GM12878 (cell line): Measurements from ENCODE around the gene CSF1.

Experiments used
- ASH2L ChIP-seq: fragments of 300-600, 200-600 bp; sonication (generic); IDR thresholded peaks from 2 replicates; pipeline ENCODE4 v1.6.1; 2017; ENCODE audit warnings: low read depth, mild to moderate bottlenecking, borderline replicate concordance
- CTCF ChIP-seq, 3 experiments: IDR thresholded peaks in 2 of 3; conservative IDR thresholded peaks in 1 of 3; 2 replicates each; pipeline ENCODE4 v1.5.1; 2011; ENCODE audit warnings: low read depth in 3 of 3, low read length in 3 of 3, mild to moderate bottlenecking in 3 of 3, control low read depth in 2 of 3, moderate library complexity in 2 of 3, inconsistent platforms in 1 of 3, mixed read lengths in 1 of 3; ENCODE audit not compliant: control insufficient read depth in 2 of 3, insufficient read depth in 1 of 3; ENCODE audit errors: extremely low read depth in 1 of 3
- E4F1 ChIP-seq: fragments of 450-650 bp; IDR thresholded peaks from 2 replicates; pipeline ENCODE4 v1.6.1; 2018; ENCODE audit warnings: borderline replicate concordance, mild to moderate bottlenecking; ENCODE audit not compliant: partially characterized antibody
- GATAD2B ChIP-seq: fragments of 450-650 bp; conservative IDR thresholded peaks from 2 replicates; pipeline ENCODE4 v1.6.1; 2017; ENCODE audit warnings: low read depth, mild to moderate bottlenecking, moderate library complexity
- HDAC2 ChIP-seq: fragments of 200-600 bp; sonication (generic); IDR thresholded peaks from 2 replicates; pipeline ENCODE4 v1.6.1; 2017
- HDAC6 ChIP-seq: fragments of 200-600 bp; sonication (generic); IDR thresholded peaks from one replicate; pipeline ENCODE4 v1.8.0; 2017; ENCODE audit warnings: antibody characterized with exemption; ENCODE audit not compliant: unreplicated experiment
- JUND ChIP-seq: IDR thresholded peaks from 2 replicates; pipeline ENCODE4 v1.6.1; 2012; ENCODE audit warnings: low read depth, mild to moderate bottlenecking, low read length, improper control_type of control experiment, moderate library complexity
- MAX ChIP-seq: IDR thresholded peaks from 2 replicates; pipeline ENCODE4 v1.6.1; 2012; ENCODE audit warnings: low read depth, low read length, improper control_type of control experiment
- POLR2A ChIP-seq: IDR thresholded peaks from 2 replicates; pipeline ENCODE4 v1.6.1; 2011; ENCODE audit warnings: low read depth, mild to moderate bottlenecking, low read length
- SMC3 ChIP-seq: IDR thresholded peaks from 2 replicates; pipeline ENCODE4 v1.6.1; 2011; ENCODE audit warnings: low read length, improper control_type of control experiment, borderline replicate concordance
- SP1 ChIP-seq: IDR thresholded peaks from one replicate; pipeline ENCODE4 v1.6.1; 2011; ENCODE audit warnings: low read depth, low read length
- USF2 ChIP-seq: IDR thresholded peaks from 2 replicates; pipeline ENCODE4 v1.6.1; 2011; ENCODE audit warnings: low read depth, low read length, improper control_type of control experiment, borderline replicate concordance

GRCh38 chr1:109977657-109978378, 67.2 kb downstream of the CSF1 start:
- TF ChIP-seq CTCF (IDR thresholded peaks at IDR 0.05 in 2 of 3, conservative IDR thresholded peaks at IDR 0.05 in 1 of 3; ENCODE audit: control insufficient read depth in 2 of 3, extremely low read depth in 1 of 3, insufficient read depth in 1 of 3, low read depth in 3 of 3, low read length in 3 of 3) (no peak), E4F1 (no peak), POLR2A (no peak), MAX (no peak), SP1 (no peak), USF2 (no peak), ASH2L (no peak), HDAC2 (no peak), SMC3 (no peak), GATAD2B (no peak), JUND (no peak), HDAC6 (no peak)
